Stimulated activated CD4-positive, alpha-beta T cell treated with anti-CD3 and anti-CD28 coated beads, Interleukin-4, amount 100 ng/mL, for 4 hours (primary cell): Measurements from ENCODE around the gene BOC.

Source experiments
- DNase-seq, 2 experiments: peaks; one replicate each; pipeline ENCODE4 v3.0.0-alpha.2; 2020

The BOC gene

GRCh38 chr3:113288881-113289280 is 77.5 kb downstream of the BOC start:
- no peak for DNase-seq

GRCh38 chr3:113291572-113291971 is 80.2 kb downstream of the BOC start:
- DNase-seq, result no peak

- no peak for DNase-seq
Observed at GRCh38 chr3:113292933-113293332, 81.6 kb downstream of the BOC start.

GRCh38 chr3:113293348-113293747 is 82.0 kb downstream of the BOC start:
- DNase-seq, result no peak

- DNase-seq, result no peak
Observed at GRCh38 chr3:113295463-113295862, 84.1 kb downstream of the BOC start.

GRCh38 chr3:113297287-113297686 is 85.9 kb downstream of the BOC start:
- no peak for DNase-seq

- DNase-seq, result no peak
Observed at GRCh38 chr3:113297841-113298240, 86.5 kb downstream of the BOC start.

- DNase-seq, result no peak
Observed at GRCh38 chr3:113300596-113300995, 89.2 kb downstream of the BOC start.

- DNase-seq, result no peak
Observed at GRCh38 chr3:113304102-113304501, 92.7 kb downstream of the BOC start.

GRCh38 chr3:113304856-113305540 is 93.6 kb downstream of the BOC start:
- DNase-seq, result no peak

- no peak for DNase-seq
Observed at GRCh38 chr3:113310960-113311359, 99.6 kb downstream of the BOC start.

- no peak for DNase-seq
Observed at GRCh38 chr3:113312416-113312815, 101.1 kb downstream of the BOC start.

GRCh38 chr3:113314923-113315322 is 103.6 kb downstream of the BOC start:
- DNase-seq, result no peak

GRCh38 chr3:113329757-113330156 is 118.4 kb downstream of the BOC start:
- DNase-seq, result no peak

GRCh38 chr3:113330742-113331141 is 119.4 kb downstream of the BOC start:
- DNase-seq, result no peak

GRCh38 chr3:113331187-113331586 is 119.8 kb downstream of the BOC start:
- no peak for DNase-seq
